Activated CD4-positive, alpha-beta T cell treated with anti-CD3 and anti-CD28 coated beads for 4 hours (primary cell): ENCODE data around the gene DSE.
A peak's percentile ranks its signal among the peaks of the same experiment; 100 is the strongest.
"Not testable (repeated sequence)": the region's sequence is repeated elsewhere in the genome, so short reads cannot be mapped to it uniquely, and the experiment has no call there.

Experiments
- DNase-seq, 2 donors: peaks; one replicate each; pipeline ENCODE4 v3.0.0-alpha.2; 2020

Gene DSE

DNA sequence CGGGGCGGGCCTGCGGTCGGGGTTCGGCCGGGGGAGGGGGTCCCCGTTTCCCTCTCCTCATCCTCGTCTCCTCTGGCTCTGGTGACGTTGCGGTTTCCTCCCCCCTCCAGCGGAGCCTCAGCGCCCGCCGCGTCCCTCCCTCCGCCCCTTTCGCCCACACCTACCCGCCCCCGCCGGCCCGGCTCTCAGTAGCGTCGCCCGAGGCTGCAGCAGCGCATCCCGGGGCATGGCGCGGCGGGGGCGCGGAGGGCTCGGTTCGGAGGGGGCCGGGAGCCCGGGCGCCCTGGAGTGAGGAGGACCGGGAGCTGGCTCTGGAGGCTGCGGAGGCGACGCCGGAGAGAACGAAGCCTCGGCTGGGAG, at the start of gene DSE:
DSE (plus strand) TSS at position 188 of the 360 bp plus-strand sequence. CDS start 28,304 bp downstream, outside the sequence.
- peak; percentile 77 to 78 for DNase-seq

- not testable (repeated sequence) for DNase-seq
Measured at GRCh38 chr6:116321933-116322332, 48.8 kb upstream of the DSE start.

GRCh38 chr6:116323863-116324262, 46.9 kb upstream of the DSE start:
- no peak for DNase-seq

DNA sequence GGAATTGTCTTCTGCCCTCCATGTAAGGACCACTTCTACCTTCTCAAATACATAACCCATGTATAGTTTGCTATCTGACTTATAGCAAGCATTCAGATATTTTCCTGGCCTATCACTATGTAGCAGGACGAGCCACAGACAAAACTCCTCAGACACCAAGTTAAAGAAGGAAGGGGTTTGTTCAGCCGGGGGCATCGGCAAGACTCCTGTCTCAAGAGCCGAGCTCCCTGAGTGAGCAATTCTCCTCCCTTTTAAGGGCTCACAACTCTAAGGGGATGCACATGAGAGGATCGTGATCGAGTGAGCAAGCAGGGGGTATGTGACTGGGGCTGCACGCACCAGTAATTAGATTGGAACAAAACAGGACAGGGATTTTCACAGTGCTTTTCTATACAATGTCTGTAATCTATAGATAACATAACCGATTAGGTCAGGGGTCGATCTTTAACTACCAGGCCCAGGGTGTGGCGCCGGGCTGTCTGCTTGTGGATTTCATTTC, 45.1 kb upstream of the DSE start:
- DNase-seq: not testable (repeated sequence)

DNA sequence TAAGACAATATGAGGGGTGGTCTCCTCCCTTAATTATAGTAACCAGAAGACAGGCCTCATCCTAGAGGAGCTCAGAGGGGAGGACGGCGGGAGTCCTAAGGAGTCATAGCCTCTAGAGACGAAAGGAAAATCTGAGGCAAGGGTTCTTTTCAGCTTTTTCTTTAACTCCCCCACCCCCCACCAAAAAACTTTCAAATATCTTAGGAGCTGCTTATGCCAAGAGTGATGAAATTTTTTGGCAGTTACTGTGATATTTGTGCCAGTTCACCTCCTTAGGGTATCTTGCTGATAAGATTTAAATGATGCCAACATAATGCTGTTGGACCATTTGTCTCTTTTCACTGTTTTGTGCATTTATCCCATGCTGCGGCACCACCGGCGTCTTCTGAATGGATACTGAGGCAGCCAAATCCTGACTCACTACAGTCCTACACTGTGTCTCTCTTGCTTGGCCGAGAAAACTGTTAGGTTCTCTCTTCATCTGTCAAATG, 44.5 kb upstream of the DSE start:
- DNase-seq: no peak

DNA sequence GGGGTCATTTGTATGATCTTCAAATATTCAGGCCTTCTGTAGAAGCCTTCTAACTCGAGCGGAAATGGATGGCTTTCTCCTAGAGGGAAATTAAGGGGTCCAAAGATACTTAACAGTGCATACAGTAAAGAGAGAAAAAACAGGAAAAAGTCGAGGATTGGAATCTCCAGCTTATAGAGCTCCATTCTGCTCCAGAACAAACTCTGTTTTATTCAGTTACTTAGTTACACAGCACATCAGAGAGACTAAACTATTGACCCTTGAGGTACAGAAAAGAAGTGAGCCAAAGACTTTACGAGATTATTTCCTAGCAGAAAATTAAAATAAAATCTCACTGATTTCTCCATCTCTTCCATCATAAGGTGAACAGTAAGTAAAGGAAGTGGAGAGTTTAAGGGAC, 43.8 kb upstream of the DSE start:
- DNase-seq: no peak

DNA sequence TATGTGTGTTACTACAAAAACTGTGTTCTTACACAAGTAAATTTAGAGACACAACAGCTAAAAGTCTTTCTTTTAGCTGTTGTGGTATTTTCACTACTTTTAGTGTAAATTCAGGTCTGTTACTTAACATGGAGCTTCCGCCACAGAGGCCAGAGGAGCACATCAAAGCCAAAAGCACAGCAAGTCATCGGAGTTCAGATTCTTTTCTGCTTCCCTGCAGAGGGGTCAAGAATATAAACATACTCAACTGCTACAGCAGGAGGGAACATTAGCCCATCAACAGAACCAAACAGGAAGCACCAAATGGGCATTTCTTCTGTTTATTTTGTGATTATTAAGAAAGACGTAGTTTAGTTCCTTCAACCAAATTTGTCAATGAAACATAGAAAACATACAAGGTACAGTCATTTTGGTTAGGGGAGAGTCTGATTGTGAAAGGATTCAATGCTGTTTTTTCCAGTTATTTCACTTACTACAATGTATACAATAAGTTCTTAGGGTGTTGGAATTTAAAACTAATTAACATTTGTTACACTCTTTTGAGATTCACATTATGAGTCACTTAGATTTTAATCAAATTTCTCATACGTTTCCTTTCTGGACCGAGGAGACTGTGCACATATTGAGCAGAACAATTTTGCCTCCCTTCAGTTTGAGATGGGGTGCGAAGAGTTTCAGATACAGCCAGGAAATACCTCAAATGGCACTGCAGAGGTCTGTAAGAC, 42.8 kb upstream of the DSE start:
- no peak for DNase-seq

- no peak for DNase-seq
Measured at GRCh38 chr6:116328528-116328903, 42.2 kb upstream of the DSE start.

DNA sequence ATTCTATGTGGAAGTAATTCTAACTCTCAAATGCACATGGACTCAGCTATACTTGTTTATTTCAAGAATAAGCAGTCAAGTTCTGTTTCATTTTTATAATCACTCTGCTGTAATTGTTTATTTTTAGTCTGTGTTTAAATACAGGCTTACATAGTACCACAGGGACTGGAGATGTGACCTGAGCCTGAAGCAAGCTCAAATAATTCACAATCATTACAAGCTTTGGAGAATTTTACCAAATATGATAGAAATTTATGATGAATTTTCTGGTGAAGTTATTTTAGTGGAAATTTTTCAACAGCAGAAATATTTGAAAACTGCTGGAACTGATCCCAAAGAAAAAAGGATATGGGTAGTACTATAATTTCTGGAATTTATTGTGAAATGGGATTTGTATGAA, 41.6 kb upstream of the DSE start:
- DNase-seq: no peak

DNA sequence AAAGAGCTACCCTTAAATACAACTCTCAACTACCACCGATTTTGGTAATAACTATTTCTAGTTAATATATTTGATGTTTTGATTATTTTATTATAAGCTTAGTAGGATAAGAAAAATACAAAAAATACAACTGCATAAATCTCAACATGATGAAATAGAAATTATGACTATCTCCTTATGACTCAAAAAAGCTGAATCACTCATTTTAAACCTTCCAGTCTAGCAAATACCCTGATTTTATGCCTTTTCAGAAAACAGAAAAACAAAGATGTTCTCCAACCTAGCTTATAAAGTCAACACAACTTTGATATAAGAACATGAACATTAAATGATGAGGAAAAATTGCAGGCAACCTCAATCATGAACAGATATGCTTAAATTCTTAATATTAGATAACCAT, 40.2 kb upstream of the DSE start:
- DNase-seq: no peak

DNA sequence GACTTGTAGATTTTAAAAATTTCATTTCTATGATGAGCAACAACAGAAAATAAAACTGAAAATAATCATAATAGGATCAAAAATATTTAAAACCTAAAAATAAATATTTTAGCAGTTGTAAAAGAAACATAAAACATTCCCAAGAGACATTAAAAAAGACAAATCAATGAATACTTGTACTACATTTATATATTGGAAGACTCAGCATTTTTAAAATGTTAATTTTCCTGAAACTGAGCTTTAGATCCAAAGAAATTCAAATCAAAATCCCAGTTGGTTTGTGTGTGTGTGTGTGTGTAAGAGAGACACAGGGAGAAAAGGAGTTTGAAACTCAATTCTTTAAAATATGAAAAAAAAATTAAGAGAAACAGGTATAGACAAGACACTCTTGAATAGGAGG, 38.7 kb upstream of the DSE start:
- no peak for DNase-seq

- not testable (repeated sequence) for DNase-seq
Measured at GRCh38 chr6:116334638-116335409, 35.9 kb upstream of the DSE start.

- no peak for DNase-seq
Measured at GRCh38 chr6:116335612-116336215, 35.0 kb upstream of the DSE start.

DNA sequence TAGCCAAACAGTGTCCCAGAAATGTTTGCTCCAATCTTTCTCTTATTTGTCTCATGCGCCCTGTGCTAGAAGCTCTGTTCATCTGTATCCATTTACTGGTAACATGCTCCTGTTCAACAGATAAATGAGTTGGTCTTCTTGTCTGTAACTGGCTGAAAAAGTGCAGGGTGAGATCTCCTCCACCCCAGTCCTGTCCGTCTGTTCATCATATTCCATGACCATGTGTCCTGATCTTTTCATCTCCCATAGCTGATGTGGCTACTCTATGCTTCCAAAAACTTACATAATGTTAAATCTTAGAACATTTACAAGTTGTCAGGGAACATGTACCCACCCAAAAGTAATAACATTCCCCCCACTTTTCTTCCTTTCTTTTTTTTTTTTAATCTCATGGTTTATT, 31.8 kb upstream of the DSE start:
- no peak for DNase-seq

- not testable (repeated sequence) for DNase-seq
Measured at GRCh38 chr6:116340625-116341024, 30.1 kb upstream of the DSE start.

GRCh38 chr6:116349216-116349615, 21.5 kb upstream of the DSE start:
- no peak for DNase-seq

DNA sequence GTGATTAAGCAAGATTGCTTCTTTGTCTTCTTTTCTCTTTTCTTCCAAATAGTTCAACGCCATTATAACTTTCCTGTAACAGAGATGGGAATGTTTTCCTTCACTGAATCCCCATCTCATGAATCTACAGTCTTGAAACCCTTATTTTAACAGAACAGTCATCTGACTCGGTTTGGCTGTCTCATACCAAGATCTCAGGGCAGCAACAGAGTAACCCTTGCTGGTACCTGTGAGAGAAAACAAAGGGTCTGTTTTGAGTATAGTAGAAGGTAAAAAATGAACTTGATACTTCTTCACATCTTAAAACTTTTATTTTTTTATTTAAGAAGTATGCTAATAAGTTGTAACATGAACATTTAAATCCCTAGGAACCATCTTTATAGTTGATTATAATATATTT, 19.6 kb upstream of the DSE start:
- no peak for DNase-seq

DNA sequence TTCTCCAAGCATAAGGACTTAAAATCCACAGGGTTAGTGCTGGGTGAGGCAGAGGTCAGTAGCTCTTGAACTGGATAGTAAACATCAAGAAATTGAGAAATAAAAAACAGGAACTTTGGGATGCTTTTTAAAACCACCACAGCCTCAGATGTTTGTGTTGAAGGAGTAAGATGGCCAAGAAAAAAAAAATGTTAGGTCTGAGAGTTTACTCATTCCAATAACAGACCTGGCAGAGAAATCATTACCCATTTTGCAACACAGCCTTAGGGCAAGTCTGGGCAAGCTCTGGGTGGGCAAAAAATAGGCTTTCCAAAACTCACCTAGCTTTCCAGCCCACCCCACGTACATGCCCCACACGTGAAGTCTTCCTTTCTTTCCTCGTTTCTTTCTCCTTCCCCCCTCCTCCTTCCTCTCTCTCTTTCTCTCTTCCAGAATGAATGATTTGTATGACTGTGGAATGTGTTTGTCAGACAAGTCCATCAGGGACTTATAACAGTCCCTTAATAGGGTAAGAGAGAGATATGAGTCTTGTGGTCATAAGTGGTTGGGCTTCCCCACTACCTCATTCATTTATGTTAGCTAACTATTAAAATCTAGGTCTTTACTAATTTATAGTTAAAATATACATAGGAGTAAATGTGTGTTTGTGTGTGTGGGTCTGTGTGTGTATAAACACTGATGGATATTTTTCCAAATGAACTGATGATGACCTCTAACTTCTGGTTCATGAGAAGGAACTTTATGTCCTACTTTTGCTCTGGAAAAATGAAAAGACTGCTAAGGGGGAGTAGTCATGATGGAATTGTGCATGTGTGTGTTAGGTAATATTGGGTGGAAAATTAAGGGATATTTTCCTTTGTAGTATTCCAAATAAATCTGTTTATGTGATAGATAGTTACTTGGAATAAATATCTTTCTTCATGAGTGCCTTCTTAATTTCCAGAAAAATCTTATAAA, 18.0 kb upstream of the DSE start:
- no peak for DNase-seq

GRCh38 chr6:116354236-116354635, 16.5 kb upstream of the DSE start:
- DNase-seq: no peak

GRCh38 chr6:116355796-116356195, 15.0 kb upstream of the DSE start:
- no peak for DNase-seq

DNA sequence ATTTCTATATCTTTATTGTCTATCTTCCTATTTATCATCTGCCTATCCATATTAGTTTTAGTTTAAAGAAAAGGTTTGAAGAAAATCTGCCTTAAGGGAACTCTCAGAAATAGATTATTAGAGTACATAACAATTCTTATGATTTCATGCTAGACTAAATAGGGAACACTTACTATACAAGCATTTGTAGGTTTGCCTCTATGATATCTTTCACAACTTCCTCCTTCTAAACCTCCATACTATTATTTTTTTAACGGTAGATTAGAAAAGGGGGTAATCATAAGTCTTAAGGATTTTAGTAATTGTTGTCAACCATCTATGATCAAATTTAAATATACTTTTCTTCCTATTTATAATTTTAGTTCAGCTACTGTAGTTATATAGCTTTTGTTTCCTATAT, 11.6 kb upstream of the DSE start:
- no peak for DNase-seq

GRCh38 chr6:116359835-116360234, 10.9 kb upstream of the DSE start:
- no peak for DNase-seq

GRCh38 chr6:116362276-116362675, 8.5 kb upstream of the DSE start:
- DNase-seq: no peak
